A549 (cell line): ENCODE results near the gene ZFPL1. TPM values are rescaled to one million over a fixed set of nuclear protein-coding genes. Genes with fewer than 3 reads are reported as not detected.
A peak's percentile ranks its signal among the peaks of the same experiment; 100 is the strongest.

Experiments used
- ATAC-seq, 2 experiments: fragments of 200-7000 bp in 1 of 2; fragments of >200 bp in 1 of 2; cut with Nextera tagmentation in 1 of 2; cut with Tn5 transposase in 1 of 2; 3 replicates each; pipeline versions ENCODE4 v1.8.0 to v1.9.1; 2018 to 2020; ENCODE audit warnings: mild to moderate bottlenecking in 1 of 2, moderate library complexity in 1 of 2
- CTCF ChIA-PET: fragments of 300-600 bp; sonication (Branson Sonifier 250); formaldehyde crosslinking; extraction: SDS; loops from one replicate; lab custom pipeline; 2021; ENCODE audit warnings: antibody characterized with exemption, inconsistent platforms; lab: Yijun Ruan, JAX
- POLR2A ChIA-PET: fragments of 350-600 bp; formaldehyde crosslinking; extraction: SDS; loops from one replicate; lab custom pipeline; 2021; ENCODE audit warnings: antibody characterized with exemption, inconsistent platforms; lab: Yijun Ruan, JAX
- DNase-seq, 2 experiments: peaks; one replicate each; pipeline versions ENCODE4 v3.0.0 to v3.0.0-alpha.2; 2011 to 2016; ENCODE audit warnings: low read depth in 1 of 2, low spot score in 1 of 2
- FAIRE-seq: peaks from 2 replicates; lab custom pipeline; 2011; peaks lifted over from hg19 to GRCh38; lab: Jason Lieb, UNC
- H3K27ac ChIP-seq, 2 experiments: fragments of >200 bp; sonication (Bioruptor Twin); formaldehyde crosslinking; 3 replicates each; pipeline ENCODE4 v1.5.1; 2016 to 2017
- H3K4me1 ChIP-seq: fragments of >200 bp; sonication (Bioruptor Twin); formaldehyde crosslinking; 3 replicates; pipeline ENCODE4 v1.6.1; 2016
- H3K4me2 ChIP-seq: fragments of >200 bp; sonication (Bioruptor Twin); formaldehyde crosslinking; 3 replicates; pipeline ENCODE4 v1.6.1; 2016
- H3K4me3 ChIP-seq: fragments of >200 bp; sonication (Bioruptor Twin); formaldehyde crosslinking; 3 replicates; pipeline ENCODE4 v1.5.1; 2016
- H3K9me3 ChIP-seq: fragments of >200 bp; sonication (Bioruptor Twin); formaldehyde crosslinking; 3 replicates; pipeline ENCODE4 v1.6.1; 2016
- BCL3 ChIP-seq: fragments of >200 bp; sonication (Bioruptor Twin); formaldehyde crosslinking; IDR thresholded peaks from 3 replicates; pipeline ENCODE4 v1.6.1; 2016
- CBX8 ChIP-seq: fragments of 200-600 bp; sonication (generic); IDR thresholded peaks from 2 replicates; pipeline ENCODE4 v1.6.1; 2016
- E2F6 ChIP-seq: IDR thresholded peaks from 2 replicates; pipeline ENCODE4 v1.6.1; 2012; ENCODE audit warnings: low read depth, borderline replicate concordance
- EHF ChIP-seq: fragments of 250-450 bp; sonication (Bioruptor Pico); IDR thresholded peaks from 2 replicates; pipeline ENCODE4 v1.5.0; 2020; ENCODE audit warnings: mild to moderate bottlenecking
- EHMT2 ChIP-seq: fragments of 200-600 bp; sonication (generic); IDR thresholded peaks from 2 replicates; pipeline ENCODE4 v1.6.1; 2016; ENCODE audit warnings: antibody characterized with exemption, low read depth, mild to moderate bottlenecking, moderate library complexity
- ELK1 ChIP-seq: fragments of 150-350 bp; IDR thresholded peaks from 2 replicates; pipeline ENCODE4 v1.6.1; 2014; ENCODE audit warnings: low read depth, mild to moderate bottlenecking, low read length
- GATA3 ChIP-seq: IDR thresholded peaks from 2 replicates; pipeline ENCODE4 v1.6.1; 2012; ENCODE audit warnings: borderline replicate concordance
- HES2 ChIP-seq: fragments of >200 bp; sonication (Bioruptor Twin); formaldehyde crosslinking; IDR thresholded peaks from 2 replicates; pipeline ENCODE4 v1.6.1; 2016
- HOXB13 ChIP-seq: fragments of 250-450 bp; sonication (Bioruptor Pico); IDR thresholded peaks from 2 replicates; pipeline ENCODE4 v1.5.0; 2020; ENCODE audit warnings: low read depth, mild to moderate bottlenecking, moderate library complexity
- JUN ChIP-seq, 2 experiments: fragments of >200 bp; sonication (Bioruptor Twin); formaldehyde crosslinking; IDR thresholded peaks; 2 replicates in 1 of 2; 3 replicates in 1 of 2; pipeline ENCODE4 v1.6.1; 2016 to 2017
- JUNB ChIP-seq: fragments of >200 bp; sonication (Bioruptor Twin); formaldehyde crosslinking; IDR thresholded peaks from 2 replicates; pipeline ENCODE4 v1.6.1; 2016
- KDM5A ChIP-seq: fragments of 200-600 bp; sonication (generic); IDR thresholded peaks from 2 replicates; pipeline ENCODE4 v1.6.1; 2016; ENCODE audit warnings: antibody characterized with exemption, mild to moderate bottlenecking
- MAFK ChIP-seq: fragments of 450-650 bp; IDR thresholded peaks from 2 replicates; pipeline ENCODE4 v1.6.1; 2014; ENCODE audit not compliant: partially characterized antibody
- MAZ ChIP-seq: fragments of 150-350 bp; IDR thresholded peaks from 2 replicates; pipeline ENCODE4 v1.6.1; 2014; ENCODE audit warnings: antibody characterized with exemption, low read depth, low read length, borderline replicate concordance
- MYC ChIP-seq: IDR thresholded peaks from 2 replicates; pipeline ENCODE4 v1.6.1; 2012; ENCODE audit warnings: mild to moderate bottlenecking, inconsistent platforms, low read length, improper control_type of control experiment, borderline replicate concordance
- POLR2A ChIP-seq: IDR thresholded peaks from 2 replicates; pipeline ENCODE4 v1.6.1; 2012; ENCODE audit warnings: mild to moderate bottlenecking, low read length
- RAD21 ChIP-seq, 2 experiments: fragments of >200 bp in 1 of 2; sonication (Bioruptor Twin) in 1 of 2; formaldehyde crosslinking in 1 of 2; IDR thresholded peaks in 1 of 2; conservative IDR thresholded peaks in 1 of 2; 2 replicates in 1 of 2; 3 replicates in 1 of 2; pipeline ENCODE4 v1.6.1; 2012 to 2018; ENCODE audit warnings: inconsistent platforms in 1 of 2
- RFX5 ChIP-seq: fragments of 450-650 bp; IDR thresholded peaks from 2 replicates; pipeline ENCODE4 v1.7.1; 2014; ENCODE audit warnings: antibody characterized with exemption, mild to moderate bottlenecking, moderate library complexity
- RNF2 ChIP-seq: fragments of 200-600 bp; sonication (generic); IDR thresholded peaks from 2 replicates; pipeline ENCODE4 v1.6.1; 2016; ENCODE audit warnings: low read depth, mild to moderate bottlenecking, antibody characterized with exemption, moderate library complexity, borderline replicate concordance
- SMC3 ChIP-seq: fragments of >200 bp; sonication (Bioruptor Twin); formaldehyde crosslinking; IDR thresholded peaks from 3 replicates; pipeline ENCODE4 v1.6.1; 2018; ENCODE audit warnings: inconsistent platforms
- SREBF2 ChIP-seq: fragments of 450-650 bp; IDR thresholded peaks from 2 replicates; pipeline ENCODE4 v1.6.1; 2014; ENCODE audit warnings: mild to moderate bottlenecking, moderate library complexity
- USF2 ChIP-seq: fragments of 450-650 bp; IDR thresholded peaks from 2 replicates; pipeline ENCODE4 v1.6.1; 2014; ENCODE audit warnings: antibody characterized with exemption
- ZFP36 ChIP-seq: fragments of 450-650 bp; IDR thresholded peaks from 2 replicates; pipeline ENCODE4 v1.6.1; 2014; ENCODE audit warnings: borderline replicate concordance; ENCODE audit not compliant: partially characterized antibody
- WGBS: methylation state at CpG from one replicate; pipeline ENCODE4 v1.1.6; 2017; ENCODE audit errors: missing lambda C conversion rate; 5-methylcytosine and 5-hydroxymethylcytosine counted together
- polyA plus RNA-seq, 4 experiments: library from polyadenylated mRNA; depleted of rRNA in 3 of 4; stranded (reverse); fragments of >200 nt; fragmentation: RNase III in 1 of 4; extraction: RNeasy Plus Mini Kit Qiagen cat#74134 plus additional on column Dnase treatment in 1 of 4; gene quantifications; 2 replicates in 3 of 4; 3 replicates in 1 of 4; pipeline ENCODE4 v1.2.3, GENCODE V29; 2011 to 2017

Gene ZFPL1
- polyA plus RNA-seq, 2 of the 4 experiments (the other 2 are of a cell fraction): 30.1 to 31.7 TPM

- no peak for TF ChIP-seq RAD21 (conservative IDR thresholded peaks at IDR 0.05 in 1 of 2, IDR thresholded peaks at IDR 0.05 in 1 of 2)
- TF ChIP-seq EHF (CRISPR knock-in tag): no peak
- TF ChIP-seq ELK1: no peak
- TF ChIP-seq, all 56 proteins: peak for 0
These were observed 14.8 kb upstream of the ZFPL1 start (continued) for GRCh38 chr11:65069217-65069616.

GRCh38 chr11:65071907-65072630 lies 12.0 kb upstream of the ZFPL1 start:
- H3K4me2 ChIP-seq: no peak overlapping the region
- 77% methylated on average over 4 of the region's 4 CpGs for WGBS
- ATAC-seq (peak; percentile 18 to 27; a peak in 5 of 6 replicates), FAIRE-seq (no peak), DNase-seq (no peak)
- no peak overlapping the region for H3K4me3 ChIP-seq
- no peak for TF ChIP-seq E2F6
- no peak for TF ChIP-seq USF2
- TF ChIP-seq RNF2: no peak
- TF ChIP-seq CBX8: no peak
- TF ChIP-seq SREBF2: no peak
- TF ChIP-seq HOXB13: no peak
- no peak for TF ChIP-seq POLR2A
- no peak for TF ChIP-seq SMC3
- TF ChIP-seq KDM5A: no peak
- TF ChIP-seq HES2: no peak
- no peak for TF ChIP-seq JUNB
- no peak for TF ChIP-seq MAFK
- no peak for TF ChIP-seq BCL3
- no peak for TF ChIP-seq ZFP36
- TF ChIP-seq MAZ: no peak
- POLR2A ChIA-PET: interaction anchor here (0.5 kb wide), 1 partner anchor 51 kb away, joined by 3 read pairs; no protein-coding TSS in a partner anchor
- no peaks in the 10 kb centered on the region for H3K9me3 ChIP-seq
- no peak overlapping the region for H3K27ac ChIP-seq
- CTCF ChIA-PET: interaction anchor here (0.7 to 2.2 kb wide), 7 partner anchors 8 to 731 kb away, joined by 3 to 6 read pairs (median 4); partner anchors contain the start of genes ARL2, NAALADL1 and ZNHIT2
- H3K4me1 ChIP-seq: no peaks in the 10 kb centered on the region

- FAIRE-seq (no peak), ATAC-seq (peak; percentile 7 to 10; a peak in 2 of 6 replicates), DNase-seq (no peak)
- CTCF ChIA-PET: interaction anchor here (0.6 to 2.2 kb wide), 6 partner anchors 9 to 730 kb away, joined by 3 to 6 read pairs (median 3); partner anchors contain the start of genes ARL2 and ZNHIT2
- 38% methylated on average over 1 of the region's 1 CpG for WGBS
- Histone ChIP-seq H3K4me1 (peaks cover under 1% of the 10 kb centered on the region; the same call in 1 of the 3 replicates), H3K4me2 (no peak overlapping the region), H3K27ac (no peak overlapping the region), H3K9me3 (no peaks in the 10 kb centered on the region), H3K4me3 (no peak overlapping the region)
- TF ChIP-seq USF2 (no peak), GATA3 (no peak), RFX5 (no peak), MYC (no peak), EHMT2 (no peak), MAZ (no peak), JUN (IDR thresholded peaks at IDR 0.05) (no peak), POLR2A (no peak)
- POLR2A ChIA-PET: interaction anchor here (0.5 kb wide), 1 partner anchor 50 kb away, joined by 3 read pairs; no protein-coding TSS in a partner anchor
These were observed 11.4 kb upstream of the ZFPL1 start for GRCh38 chr11:65072631-65072966.
